Body of pancreas (tissue), 4 donors: ENCODE measurements around the gene LSMEM2.
"Not testable (repeated sequence)": the region's sequence is repeated elsewhere in the genome, so short reads cannot be mapped to it uniquely, and the experiment has no call there.

ENCODE experiments used
- CTCF ChIP-seq, 7 experiments: fragments of 450-650 bp in 4 of 7; fragments of 200-600 bp in 3 of 7; sonication (generic) in 3 of 7; IDR thresholded peaks; one replicate each; pipeline ENCODE4 v1.5.1; 2016 to 2019; ENCODE audit warnings: antibody characterized with exemption in 7 of 7
- POLR2A ChIP-seq, 3 donors: fragments of 450-650 bp; IDR thresholded peaks; one replicate each; pipeline ENCODE4 v1.6.1; 2016; ENCODE audit warnings: antibody characterized with exemption in 3 of 3, mild to moderate bottlenecking in 2 of 3

GRCh38 chr3:50312041-50312440 lies 33.2 kb downstream of the LSMEM2 start:
- TF ChIP-seq POLR2A, CTCF (IDR thresholded peaks at IDR 0.05): not testable (repeated sequence)
